Activated CD4-positive, CD25-positive, alpha-beta regulatory T cell treated with anti-CD3 and anti-CD28 coated beads, Interleukin-2, amount 50 U/mL, for 72 hours (primary cell): ENCODE measurements around the gene FOXJ2.
"Not testable (repeated sequence)": the region's sequence is repeated elsewhere in the genome, so short reads cannot be mapped to it uniquely, and the experiment has no call there.

Source experiments
- DNase-seq: peaks from one replicate; pipeline ENCODE4 v3.0.0; 2021

Gene FOXJ2

DNA sequence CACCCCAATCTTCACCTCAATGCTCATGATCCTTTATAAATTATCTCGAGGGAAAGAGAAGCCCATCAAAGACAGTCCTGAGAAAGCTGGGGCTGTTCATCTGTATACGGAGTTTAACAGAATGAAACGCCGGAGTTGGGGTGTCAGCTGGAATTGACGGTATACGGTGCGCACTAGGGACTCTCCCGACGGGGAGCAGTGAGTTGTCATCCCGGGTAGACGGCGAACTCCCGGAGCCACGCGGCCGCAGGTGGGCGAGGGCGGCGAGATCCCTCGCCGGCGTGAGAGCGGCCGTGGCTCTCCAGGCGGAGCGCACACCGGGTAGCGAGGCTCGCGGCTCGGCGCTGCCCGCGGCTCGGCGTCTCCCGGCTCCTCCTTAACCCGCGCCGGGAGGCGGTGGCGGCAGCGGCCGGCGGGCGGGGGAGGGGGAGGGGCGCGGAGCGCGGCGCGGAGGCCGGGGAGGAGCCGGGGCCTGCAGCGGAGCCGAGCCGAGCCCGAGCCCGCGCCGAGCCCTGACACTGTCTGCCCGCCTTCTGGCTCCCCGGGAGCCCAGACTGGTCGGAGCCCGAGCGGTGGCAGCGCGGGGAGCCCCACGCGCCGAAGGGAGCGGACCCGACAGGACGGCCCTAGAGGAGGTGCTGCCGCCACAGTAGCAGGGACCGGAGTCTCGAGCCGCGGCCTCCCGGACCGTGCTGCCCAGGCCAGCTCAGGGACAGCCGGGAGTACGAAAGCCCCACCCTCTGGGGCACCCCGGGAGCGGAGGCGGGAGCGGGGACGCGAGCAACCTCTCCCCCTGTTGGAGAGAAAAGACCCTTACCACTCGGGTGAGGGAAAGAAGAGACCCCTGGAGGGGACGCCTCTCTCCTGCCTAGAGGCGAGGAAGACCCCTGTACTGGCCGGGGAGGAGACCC lies at the start of gene FOXJ2:
FOXJ2 (plus strand) TSS at position 475 of the 911 bp plus-strand sequence. CDS start 7,117 bp downstream, outside the sequence.
- DNase-seq, result peak; percentile 75

- not testable (repeated sequence) for DNase-seq
Measured at GRCh38 chr12:7983019-7983418, 49.5 kb upstream of the FOXJ2 start.

GRCh38 chr12:7983460-7983859 lies 49.1 kb upstream of the FOXJ2 start:
- DNase-seq, result not testable (repeated sequence)

GRCh38 chr12:7984900-7985299 lies 47.6 kb upstream of the FOXJ2 start:
- DNase-seq, result no peak

DNA sequence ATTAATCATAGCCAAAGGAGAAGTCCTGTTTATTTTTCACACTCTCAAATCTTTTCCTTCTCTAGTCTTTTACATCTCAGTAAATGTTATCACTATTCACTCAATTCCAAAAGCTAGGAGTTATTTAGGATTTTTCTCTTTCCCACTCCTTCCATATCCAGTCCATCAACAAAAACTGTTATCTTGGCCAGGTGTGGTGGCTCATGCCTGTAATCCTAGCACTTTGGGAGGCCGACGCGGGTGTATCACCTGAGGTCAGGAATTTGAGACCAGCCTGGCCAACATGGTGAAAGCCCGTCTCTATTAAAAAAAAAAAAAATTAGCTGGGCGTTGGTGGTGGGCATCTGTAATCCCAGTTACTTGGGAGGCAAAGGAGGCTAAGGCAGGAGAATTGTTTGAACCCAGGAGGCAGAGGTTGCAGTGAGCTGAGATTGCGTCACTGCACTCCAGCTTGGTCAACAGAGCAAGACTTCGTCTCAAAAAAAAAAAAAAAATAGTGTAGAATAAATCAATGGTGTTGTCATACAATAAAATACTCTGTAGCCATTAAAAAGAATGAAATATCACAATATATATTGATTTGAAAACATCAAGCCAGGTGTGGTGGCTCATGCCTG lies 46.6 kb upstream of the FOXJ2 start:
- no peak for DNase-seq

- DNase-seq, result peak; percentile 53
Measured at GRCh38 chr12:7989827-7990491, 42.6 kb upstream of the FOXJ2 start.

DNA sequence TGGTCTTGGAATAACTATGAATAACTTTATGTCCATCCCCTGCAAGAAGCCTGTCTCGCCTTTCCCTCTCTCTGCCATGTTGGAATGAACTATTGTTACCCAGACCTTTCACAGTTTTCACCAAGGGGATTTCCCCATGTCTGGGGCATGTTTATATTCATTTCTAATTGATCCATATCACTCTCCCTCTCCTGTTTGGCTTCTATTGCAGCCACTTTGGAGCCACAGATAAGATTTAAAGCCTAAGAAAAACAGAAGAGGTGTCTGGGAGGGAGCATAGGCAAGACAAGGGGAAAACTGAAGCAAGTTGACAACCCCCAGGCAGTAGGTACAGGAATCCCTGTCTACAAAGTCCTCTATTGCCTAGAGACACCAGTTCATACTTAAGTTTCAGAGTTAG lies 41.0 kb upstream of the FOXJ2 start:
- DNase-seq, result no peak

DNA sequence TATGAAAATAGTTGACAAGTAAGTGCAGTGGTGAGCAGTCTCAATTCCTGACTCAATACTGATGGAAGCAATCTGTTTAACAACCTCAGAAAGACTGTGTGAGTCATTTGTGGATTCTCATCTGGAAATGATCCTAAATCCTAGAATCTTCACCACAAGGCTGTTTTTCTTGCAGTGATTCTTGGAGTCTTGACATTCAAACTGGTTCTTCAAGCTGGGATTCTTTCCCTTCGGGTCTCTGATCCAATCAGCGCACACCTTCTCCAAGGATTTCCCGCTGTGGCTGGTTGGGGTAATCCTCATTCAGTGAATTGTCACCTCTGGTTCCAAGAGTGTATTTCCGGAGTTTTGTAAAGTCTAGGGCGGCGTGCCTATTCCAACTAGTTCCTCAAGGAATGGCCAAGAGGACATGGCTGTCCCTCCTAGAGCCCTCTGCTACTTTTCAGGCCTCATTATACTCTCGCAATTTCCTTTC lies 37.7 kb upstream of the FOXJ2 start:
- no peak for DNase-seq

- peak; percentile 69 for DNase-seq
Measured at GRCh38 chr12:7995266-7995963, 37.1 kb upstream of the FOXJ2 start.

DNA sequence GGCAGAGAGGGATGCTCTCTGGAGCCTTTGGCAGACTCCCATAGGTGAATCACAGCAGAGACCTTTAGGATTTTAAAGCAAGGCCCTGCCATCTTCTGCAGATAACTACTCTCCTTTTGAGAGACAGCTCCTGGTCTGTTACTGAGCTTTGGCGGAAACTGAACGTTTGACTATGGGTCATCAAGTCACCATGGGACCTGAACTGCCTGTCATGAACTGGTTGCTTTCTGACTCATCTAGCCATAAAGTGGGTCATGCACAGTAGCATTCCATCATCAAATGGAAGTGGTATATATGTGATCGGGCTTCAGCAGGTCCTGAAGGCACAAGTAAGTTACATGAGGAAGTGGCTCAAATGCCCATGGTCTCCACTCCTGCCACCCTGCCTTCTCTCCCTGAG lies 31.7 kb upstream of the FOXJ2 start:
- not testable (repeated sequence) for DNase-seq

DNA sequence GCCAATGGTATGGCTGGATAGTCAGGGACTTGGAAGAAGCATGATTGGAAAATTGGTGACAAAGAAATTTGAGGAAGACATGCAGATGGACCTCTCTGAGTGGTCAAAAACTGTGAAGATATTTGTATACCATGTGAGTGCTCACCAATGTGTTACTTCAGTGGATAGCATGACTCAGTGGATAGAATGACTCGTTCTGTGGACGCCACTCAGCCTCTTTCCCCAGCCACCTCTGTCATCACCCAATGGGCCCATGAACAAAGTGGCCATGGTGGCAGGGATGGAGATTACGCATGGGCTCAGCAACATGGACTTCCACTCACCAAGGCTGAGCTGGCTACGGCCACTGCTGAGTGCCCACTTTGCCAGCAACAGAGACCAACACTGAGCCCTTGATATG lies 31.0 kb upstream of the FOXJ2 start:
- DNase-seq, result not testable (repeated sequence)

GRCh38 chr12:8004897-8005296 lies 27.6 kb upstream of the FOXJ2 start:
- not testable (repeated sequence) for DNase-seq

DNA sequence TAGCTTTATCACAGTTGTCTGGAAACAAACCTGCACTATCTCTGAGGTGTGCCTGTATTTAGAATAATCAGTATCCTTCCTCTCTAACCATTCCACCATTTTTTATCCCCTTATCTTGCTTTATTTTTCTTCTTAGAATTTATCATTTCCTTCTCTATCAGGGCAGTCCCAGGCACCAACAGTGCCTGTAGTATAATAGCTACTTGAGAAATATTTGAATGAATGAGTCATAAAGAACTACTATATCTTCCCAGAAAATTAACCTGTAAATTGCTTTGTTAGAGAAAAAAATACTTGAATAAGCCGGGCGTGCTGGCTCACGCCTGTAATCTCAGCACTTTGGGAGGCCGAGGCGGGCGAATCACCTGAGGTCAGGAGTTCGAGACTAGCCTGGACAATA lies 21.2 kb upstream of the FOXJ2 start:
- DNase-seq, result no peak

DNA sequence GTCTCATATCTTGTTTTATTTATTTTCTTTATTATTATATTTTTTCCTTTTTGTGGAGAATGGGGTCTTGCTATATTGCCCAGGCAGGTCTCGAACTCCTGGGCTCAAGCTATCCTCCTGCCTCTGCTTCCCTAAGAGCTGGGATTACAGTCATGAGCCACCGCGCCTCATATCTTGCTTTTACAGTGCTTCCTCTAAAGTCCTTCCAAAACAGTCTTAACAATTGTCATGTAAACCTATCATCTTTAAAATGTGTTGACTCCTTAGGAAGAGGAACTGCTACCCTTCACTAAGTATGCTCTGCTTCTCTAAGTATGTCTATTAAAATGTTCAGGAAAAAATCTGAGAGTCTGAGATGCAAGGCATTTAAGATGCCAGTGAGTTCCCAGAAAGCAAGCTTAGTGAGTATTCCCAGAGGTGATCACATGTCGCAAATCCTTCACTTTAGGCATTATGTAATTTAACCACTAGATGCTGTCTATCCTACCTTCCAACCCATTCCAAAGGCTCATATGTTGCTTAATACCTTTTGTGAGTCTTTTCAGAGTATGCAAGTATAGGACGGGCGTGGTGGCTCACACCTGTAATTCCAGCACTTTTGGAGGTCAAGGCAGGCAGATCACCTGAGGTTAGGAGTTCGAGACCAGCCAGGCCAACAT lies 19.7 kb upstream of the FOXJ2 start:
- DNase-seq, result no peak

DNA sequence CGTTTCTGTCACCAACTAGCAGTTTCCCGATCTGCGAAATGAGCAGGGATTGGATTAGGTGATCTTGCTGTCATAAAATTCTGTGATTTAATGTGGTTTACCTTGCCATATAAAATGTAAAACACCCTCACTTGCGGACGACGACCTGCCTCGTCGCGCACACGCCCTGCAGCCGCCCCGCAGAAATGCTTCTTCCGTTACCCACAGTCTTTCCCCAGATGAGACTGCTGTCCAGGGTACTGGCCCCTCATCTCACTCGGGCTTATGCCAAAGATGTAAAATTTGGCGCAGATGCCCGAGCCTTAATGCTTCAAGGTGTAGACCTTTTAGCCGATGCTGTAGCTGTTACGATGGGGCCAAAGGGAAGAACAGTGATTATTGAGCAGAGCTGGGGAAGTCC lies 17.7 kb upstream of the FOXJ2 start:
- no peak for DNase-seq

DNA sequence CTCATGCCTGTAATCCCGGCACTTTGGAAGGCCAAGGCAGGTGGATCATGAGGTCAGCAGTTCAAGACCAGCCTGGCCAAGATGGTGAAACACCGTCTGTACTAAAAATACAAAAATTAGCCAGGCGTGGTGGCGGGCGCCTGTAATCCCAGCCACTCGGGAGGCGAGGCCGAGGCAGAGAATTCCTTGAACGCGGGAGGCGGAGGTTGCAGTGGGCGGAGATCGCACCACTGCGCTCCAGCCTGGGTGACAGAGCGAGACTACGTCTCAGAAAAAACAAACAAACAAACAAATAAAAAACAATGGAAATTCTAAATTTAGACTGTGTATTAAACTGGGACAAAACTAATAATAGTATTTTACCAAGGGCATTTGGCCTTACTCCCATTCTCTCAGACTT lies 14.3 kb upstream of the FOXJ2 start:
- not testable (repeated sequence) for DNase-seq

DNA sequence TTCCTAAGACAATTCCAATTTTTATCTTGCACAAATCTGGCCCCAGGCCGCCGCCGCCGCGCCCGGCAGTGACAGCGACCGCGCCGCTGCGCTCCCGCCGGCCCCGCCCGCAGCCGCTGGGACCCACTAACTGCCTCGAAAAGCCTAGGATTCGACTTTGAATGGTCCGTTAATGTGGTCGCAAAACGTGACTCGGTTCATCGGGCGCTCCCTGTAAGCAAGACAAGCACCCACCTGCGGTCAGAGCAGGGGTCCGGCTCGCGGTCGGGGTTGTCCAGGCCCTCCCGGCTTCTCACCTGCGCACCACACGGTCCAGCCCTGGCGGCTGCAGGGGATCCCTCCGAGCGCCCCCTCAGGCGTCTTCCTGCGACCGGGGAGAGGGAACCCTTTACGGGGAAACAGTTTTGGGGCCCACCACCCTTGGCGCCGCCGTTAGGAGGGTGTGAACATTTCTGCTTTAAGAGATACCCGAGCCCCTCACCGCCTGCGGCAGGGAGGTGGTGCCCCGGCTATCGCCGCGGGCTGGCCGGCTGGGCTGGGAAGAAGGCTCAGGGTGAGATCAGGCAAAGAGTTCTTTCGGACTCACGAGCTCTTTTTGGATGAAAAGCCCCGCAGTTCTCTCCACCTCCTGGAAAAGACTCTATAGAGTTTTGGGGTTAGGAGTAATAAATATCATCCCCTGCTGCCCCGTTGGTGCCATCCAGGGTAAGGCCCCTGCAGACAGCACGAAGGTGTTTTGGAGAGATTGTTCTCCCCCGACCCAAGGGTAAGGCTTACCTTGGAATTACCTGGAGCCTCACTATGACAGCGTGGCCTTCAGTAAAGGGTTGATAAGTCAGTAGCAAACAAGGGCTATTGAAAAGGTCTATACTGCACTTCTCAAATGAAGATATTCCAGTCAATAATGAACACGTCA lies 13.6 kb upstream of the FOXJ2 start:
- DNase-seq, result no peak

GRCh38 chr12:8026291-8026900 lies 6.1 kb upstream of the FOXJ2 start:
- peak; percentile 87 for DNase-seq

GRCh38 chr12:8027856-8028255 lies 4.7 kb upstream of the FOXJ2 start:
- no peak for DNase-seq

GRCh38 chr12:8028267-8028666 lies 4.2 kb upstream of the FOXJ2 start:
- no peak for DNase-seq

GRCh38 chr12:8030189-8030588 lies 2.3 kb upstream of the FOXJ2 start:
- DNase-seq, result no peak
